IPS DF 4.7 (cell line): ENCODE measurements around the gene HSPA12B.
"Not testable (repeated sequence)": the region's sequence is repeated elsewhere in the genome, so short reads cannot be mapped to it uniquely, and the experiment has no call there.

Source experiments
- DNase-seq: peaks from one replicate; pipeline ENCODE4 v3.0.0-alpha.2; 2013; ENCODE audit warnings: low spot score; ENCODE audit errors: extremely low read depth

The HSPA12B gene

GRCh38 chr20:3786126-3786484 is 53.6 kb downstream of the HSPA12B start:
- DNase-seq, result no peak

DNA sequence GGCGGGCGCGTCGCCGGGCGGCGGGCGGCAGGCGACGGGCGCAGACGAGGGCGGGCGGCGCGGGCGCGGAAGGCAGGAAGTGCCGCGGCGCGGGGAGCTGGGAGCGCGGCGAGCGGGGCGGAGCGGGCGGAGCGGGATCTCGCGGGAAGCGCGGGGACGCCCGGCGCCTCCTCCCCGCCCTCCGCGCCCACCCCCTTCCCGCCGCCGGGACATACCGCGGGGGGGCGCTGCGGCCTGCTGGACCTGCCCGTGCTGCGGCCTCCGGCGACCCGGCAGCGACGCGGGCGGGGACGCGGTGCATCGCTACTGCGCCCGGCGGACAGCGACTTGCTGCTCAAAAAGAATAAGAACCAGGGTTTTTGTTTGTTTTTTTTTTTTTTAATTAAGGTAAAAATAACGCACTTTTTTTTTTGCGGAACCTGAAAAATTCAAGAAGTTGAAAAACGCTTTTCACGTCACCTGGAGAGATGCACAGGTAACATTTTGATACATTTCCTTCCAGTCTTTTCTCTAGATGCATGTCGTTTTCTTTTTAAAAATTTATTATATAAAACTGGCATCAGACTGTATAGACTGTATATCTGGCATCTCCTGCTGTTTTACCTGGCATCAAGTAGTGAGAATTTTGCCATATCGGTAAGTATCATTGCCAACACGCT is 54.3 kb downstream of the HSPA12B start, which contains the start of gene CENPB:
CENPB (minus strand) TSS at position 76 of the 659 bp plus-strand sequence. CDS start 257 bp downstream, outside the sequence.
- no peak for DNase-seq

DNA sequence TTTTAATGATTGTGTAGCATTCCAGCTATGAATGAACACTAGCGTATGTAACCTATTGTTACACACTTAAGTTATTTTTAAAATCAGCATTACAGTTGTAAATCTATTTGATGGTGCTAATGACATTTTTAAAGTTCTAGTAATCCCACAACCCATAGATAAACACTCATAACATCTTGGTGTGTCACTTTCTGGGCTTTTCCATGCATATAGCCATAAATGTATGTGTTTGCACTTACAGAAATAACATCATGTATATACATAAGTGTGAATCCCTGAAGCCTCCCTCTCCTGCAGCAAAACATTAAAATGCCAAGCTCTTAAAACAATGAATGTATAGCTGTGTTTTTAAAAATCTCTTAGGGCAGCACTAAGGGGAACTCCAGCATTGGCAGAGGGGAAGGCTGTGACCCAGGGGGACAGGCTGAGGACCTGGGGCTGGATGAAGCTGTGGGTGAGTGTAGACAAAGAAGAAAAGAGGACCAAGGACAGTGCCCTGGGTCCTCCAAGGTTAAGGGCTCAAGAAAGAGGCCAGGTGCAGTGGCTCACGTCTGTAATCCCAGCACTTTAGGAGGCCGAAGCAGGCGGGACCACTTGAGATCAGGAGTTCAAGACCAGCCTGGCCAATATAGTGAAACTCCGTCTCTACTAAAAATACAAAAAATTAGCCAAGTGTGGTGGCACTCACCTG is 55.0 kb downstream of the HSPA12B start:
- no peak for DNase-seq

- DNase-seq, result no peak
Observed at GRCh38 chr20:3788685-3789155, 56.2 kb downstream of the HSPA12B start.

- not testable (repeated sequence) for DNase-seq
Observed at GRCh38 chr20:3789201-3789600, 56.7 kb downstream of the HSPA12B start.

DNA sequence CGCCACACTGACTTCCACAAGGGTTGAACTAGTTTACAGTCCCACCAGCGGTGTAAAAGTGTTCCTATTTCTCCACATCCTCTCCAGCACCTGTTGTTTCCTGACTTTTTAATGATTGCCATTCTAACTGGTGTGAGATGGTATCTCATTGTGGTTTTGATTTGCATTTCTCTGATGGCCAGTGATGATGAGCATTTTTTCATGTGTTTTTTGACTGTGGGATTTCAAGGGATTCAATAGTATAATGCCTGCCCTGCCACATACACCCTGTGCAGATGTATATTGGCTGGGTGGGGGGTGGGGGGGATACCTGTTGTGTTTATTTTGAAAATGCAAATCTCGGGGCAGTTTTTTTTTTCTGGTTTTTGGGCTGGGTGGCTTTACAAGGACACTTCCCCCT is 61.7 kb downstream of the HSPA12B start:
- not testable (repeated sequence) for DNase-seq

DNA sequence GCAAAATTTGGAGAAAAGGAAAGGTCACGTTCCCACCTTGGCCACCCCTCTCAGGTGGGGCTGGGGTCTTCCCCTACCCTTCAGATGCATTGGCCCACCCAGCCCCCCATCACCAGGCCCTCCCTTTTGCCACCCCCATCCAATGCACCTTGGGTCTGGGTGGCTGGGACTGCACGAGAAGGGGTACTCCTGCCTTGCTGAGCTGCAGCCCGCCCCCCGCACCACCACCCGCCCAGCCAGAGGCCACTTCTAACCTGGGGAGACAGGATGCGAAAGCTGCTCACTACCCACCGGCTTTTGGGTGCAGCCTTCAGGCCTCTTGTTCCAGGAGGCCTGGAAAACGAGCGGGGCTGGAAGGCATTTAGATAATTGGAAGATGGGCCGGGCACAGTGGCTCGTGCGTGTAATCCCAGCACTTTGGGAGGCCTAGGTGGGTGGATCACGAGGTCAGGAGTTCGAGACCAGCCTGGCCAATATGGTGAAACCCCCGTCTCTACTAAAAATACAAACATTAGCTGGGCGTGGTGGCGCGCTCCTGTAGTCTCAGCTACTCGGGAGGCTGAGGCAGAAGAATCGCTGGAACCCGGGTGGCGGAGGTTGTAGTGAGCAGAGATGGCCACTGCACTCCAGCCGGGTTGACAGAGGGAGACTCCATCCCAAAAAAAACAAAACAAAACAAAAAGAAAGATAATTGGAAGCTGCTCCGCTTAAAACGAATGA is 62.4 kb downstream of the HSPA12B start:
- DNase-seq, result no peak

GRCh38 chr20:3795511-3796468 is 63.3 kb downstream of the HSPA12B start, which contains the start of gene CDC25B:
TSS of gene CDC25B (plus strand) at chr20:3796310. CDS start at chr20:3796532, 222 bp downstream.
- DNase-seq, result no peak

GRCh38 chr20:3796477-3797225 is 64.2 kb downstream of the HSPA12B start:
- no peak for DNase-seq

GRCh38 chr20:3797226-3797545 is 64.7 kb downstream of the HSPA12B start:
- no peak for DNase-seq

- no peak for DNase-seq
Observed at GRCh38 chr20:3797592-3798372, 65.3 kb downstream of the HSPA12B start.

DNA sequence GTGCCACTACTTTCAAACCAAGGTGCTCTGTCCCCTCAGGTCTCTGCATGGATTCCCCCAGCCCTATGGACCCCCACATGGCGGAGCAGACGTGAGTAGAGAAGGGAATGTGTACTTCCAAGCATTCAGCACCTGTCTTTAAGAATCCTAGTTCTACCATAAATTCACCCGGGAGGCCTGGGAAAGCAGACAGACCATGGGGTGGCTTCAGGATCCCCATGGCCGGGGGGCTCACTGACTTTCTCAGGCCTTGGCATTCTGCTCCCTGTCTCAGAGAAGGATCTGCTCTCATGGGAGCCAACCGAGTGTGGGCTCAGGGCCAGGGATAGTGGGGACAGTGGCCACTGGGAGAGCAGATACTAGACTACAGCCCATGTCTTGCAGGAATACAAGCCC is 65.9 kb downstream of the HSPA12B start:
- DNase-seq, result no peak

DNA sequence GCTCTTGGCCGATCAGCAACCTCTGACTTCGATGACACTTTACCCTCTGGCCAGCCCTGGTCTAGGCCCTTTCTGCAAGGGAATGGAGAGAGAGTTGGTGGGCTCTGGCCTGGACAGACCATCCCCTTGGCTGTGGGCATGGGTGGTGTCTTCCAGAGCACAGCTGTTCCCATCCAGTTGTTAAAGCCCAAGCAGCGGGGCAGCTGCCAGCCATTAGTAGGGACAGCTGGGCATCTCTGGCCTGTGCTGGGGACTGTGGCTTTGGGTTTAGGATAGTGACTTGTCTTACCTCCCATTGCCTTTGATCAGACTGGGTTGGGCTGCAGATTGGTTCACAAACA is 66.4 kb downstream of the HSPA12B start:
- no peak for DNase-seq

- DNase-seq, result no peak
Observed at GRCh38 chr20:3800256-3800877, 67.9 kb downstream of the HSPA12B start.

DNA sequence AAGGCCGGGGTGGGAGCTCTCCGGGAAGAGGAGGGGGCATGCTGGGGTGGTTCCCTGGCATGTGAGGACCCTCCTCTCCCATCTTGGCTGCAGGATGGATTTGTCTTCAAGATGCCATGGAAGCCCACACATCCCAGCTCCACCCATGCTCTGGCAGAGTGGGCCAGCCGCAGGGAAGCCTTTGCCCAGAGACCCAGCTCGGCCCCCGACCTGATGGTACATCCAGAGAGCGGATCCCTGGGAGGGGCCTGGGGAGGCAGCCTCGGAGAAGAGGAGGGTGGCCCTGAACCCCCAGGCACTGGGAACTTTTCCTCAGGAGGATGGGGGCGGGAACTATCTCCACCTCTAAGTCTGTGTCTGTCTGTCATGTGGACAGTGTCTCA is 68.4 kb downstream of the HSPA12B start:
- no peak for DNase-seq

DNA sequence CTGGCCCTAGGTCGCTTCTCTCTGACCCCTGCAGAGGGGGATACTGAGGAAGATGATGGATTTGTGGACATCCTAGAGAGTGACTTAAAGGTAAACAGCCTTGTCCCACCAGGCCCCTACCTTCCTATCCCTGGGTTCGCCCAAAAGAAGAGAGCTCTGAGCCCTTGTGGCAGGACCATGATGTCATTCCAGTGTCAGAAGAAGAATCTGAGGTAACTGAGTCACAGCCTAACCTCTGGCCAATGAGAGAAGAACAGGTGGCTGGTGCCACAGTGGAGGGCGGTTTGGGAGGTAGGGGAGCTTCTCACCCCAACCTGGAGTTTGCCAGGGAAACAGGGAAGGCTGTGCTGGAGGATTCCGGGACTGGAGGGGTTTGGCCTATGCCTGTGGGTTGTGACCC is 68.8 kb downstream of the HSPA12B start:
- DNase-seq, result no peak

DNA sequence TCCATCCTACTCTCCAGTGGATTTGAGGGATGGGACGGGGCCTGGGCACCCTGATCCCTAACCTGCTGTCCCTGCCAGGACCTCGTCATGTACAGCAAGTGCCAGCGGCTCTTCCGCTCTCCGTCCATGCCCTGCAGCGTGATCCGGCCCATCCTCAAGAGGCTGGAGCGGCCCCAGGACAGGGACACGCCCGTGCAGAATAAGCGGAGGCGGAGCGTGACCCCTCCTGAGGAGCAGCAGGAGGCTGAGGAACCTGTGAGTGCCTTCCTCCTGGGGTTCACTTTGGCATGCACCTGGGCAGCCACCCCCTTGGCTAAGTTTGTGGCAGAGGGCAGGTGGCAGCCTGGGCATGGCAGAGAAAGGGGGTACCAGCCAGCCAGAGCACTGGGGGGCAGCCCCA is 69.4 kb downstream of the HSPA12B start:
- no peak for DNase-seq
